Neural cell (in vitro differentiated cells): Measurements from ENCODE around the gene SLC25A26. TPM values are rescaled to one million over a fixed set of nuclear protein-coding genes. Genes with fewer than 3 reads are reported as not detected.

Source experiments
- H2AFZ ChIP-seq: fragments of 200-600, 300-800 bp; sonication (generic), shearing (Covaris generic); 2 replicates; pipeline ENCODE4 v1.6.0; 2014; ENCODE audit warnings: low read depth, mild to moderate bottlenecking, antibody characterized with exemption, low read length, moderate library complexity
- H3F3A ChIP-seq: fragments of 200-600 bp; shearing (Covaris generic); 2 replicates; pipeline ENCODE4 v1.6.1; 2016; ENCODE audit warnings: mild to moderate bottlenecking, moderate library complexity, mixed read lengths, antibody characterized with exemption, low read length; ENCODE audit not compliant: insufficient read depth, poor library complexity, severe bottlenecking
- H3K27ac ChIP-seq: fragments of 200-600, 300-800 bp; sonication (generic), shearing (Covaris generic); 2 replicates; pipeline ENCODE4 v1.5.1; 2014; ENCODE audit warnings: mild to moderate bottlenecking, low read length, moderate library complexity
- H3K27me3 ChIP-seq: fragments of 300-800, 200-600 bp; sonication (generic), shearing (Covaris generic); 2 replicates; pipeline ENCODE4 v1.6.0; 2014; ENCODE audit warnings: mild to moderate bottlenecking, low read depth, low read length, moderate library complexity; ENCODE audit not compliant: insufficient read depth
- H3K36me3 ChIP-seq: fragments of 300-800, 200-600 bp; sonication (generic), shearing (Covaris generic); 2 replicates; pipeline ENCODE4 v1.5.1; 2014; ENCODE audit warnings: mild to moderate bottlenecking, antibody characterized with exemption, low read length, moderate library complexity; ENCODE audit not compliant: insufficient read depth
- H3K4me2 ChIP-seq: fragments of 300-800, 200-600 bp; sonication (generic), shearing (Covaris generic); 2 replicates; pipeline ENCODE4 v1.6.0; 2014; ENCODE audit warnings: mild to moderate bottlenecking, low read length
- H3K4me3 ChIP-seq: fragments of 300-800, 200-600 bp; sonication (generic), shearing (Covaris generic); 2 replicates; pipeline ENCODE4 v1.5.1; 2014; ENCODE audit warnings: mild to moderate bottlenecking, low read length, moderate library complexity
- H3K79me2 ChIP-seq: fragments of 200-600 bp; shearing (Covaris generic); replicated peaks from 2 replicates; pipeline ENCODE4 v1.6.0; 2014; ENCODE audit warnings: mild to moderate bottlenecking, low read length, moderate library complexity; ENCODE audit not compliant: insufficient read depth
- H3K9ac ChIP-seq: fragments of 300-800, 200-600 bp; sonication (generic), shearing (Covaris generic); 2 replicates; pipeline ENCODE4 v1.6.1; 2016; ENCODE audit warnings: mild to moderate bottlenecking, low read length, mixed read lengths
- H3K9me2 ChIP-seq: fragments of 200-600 bp; shearing (Covaris generic); 2 replicates; pipeline ENCODE4 v1.6.1; 2016; ENCODE audit warnings: mild to moderate bottlenecking, low read length, mixed read lengths; ENCODE audit not compliant: insufficient read depth
- H3K9me3 ChIP-seq: fragments of 200-600, 300-800 bp; sonication (generic), shearing (Covaris generic); 2 replicates; pipeline ENCODE4 v1.6.1; 2016; ENCODE audit warnings: mild to moderate bottlenecking, mixed run types, low read length, moderate library complexity, mixed read lengths
- H4K20me1 ChIP-seq: fragments of 200-600 bp; shearing (Covaris generic); 2 replicates; pipeline ENCODE4 v1.6.1; 2016; ENCODE audit warnings: mild to moderate bottlenecking, mixed run types; ENCODE audit not compliant: insufficient read depth
- CTCF ChIP-seq: fragments of 450-650 bp; IDR thresholded peaks from 2 replicates; pipeline ENCODE4 v1.5.1; 2014; ENCODE audit warnings: antibody characterized with exemption, mild to moderate bottlenecking, moderate library complexity; ENCODE audit not compliant: poor library complexity, severe bottlenecking
- EP300 ChIP-seq: fragments of 450-650 bp; conservative IDR thresholded peaks from 2 replicates; pipeline ENCODE4 v1.6.1; 2014; ENCODE audit warnings: antibody characterized with exemption, mild to moderate bottlenecking, moderate library complexity; ENCODE audit not compliant: poor library complexity, severe bottlenecking
- EZH2 ChIP-seq: fragments of 200-600, 300-800 bp; shearing (Covaris generic), sonication (generic); IDR thresholded peaks from 2 replicates; pipeline ENCODE4 v1.6.1; 2014; ENCODE audit warnings: antibody characterized with exemption, low read length, borderline replicate concordance, mild to moderate bottlenecking; ENCODE audit not compliant: insufficient read depth, poor library complexity, severe bottlenecking
- MXI1 ChIP-seq: fragments of 450-650 bp; conservative IDR thresholded peaks from 2 replicates; pipeline ENCODE4 v1.6.1; 2014; ENCODE audit warnings: antibody characterized with exemption, mild to moderate bottlenecking; ENCODE audit not compliant: poor library complexity, severe bottlenecking
- POLR2AphosphoS5 ChIP-seq: IDR thresholded peaks from 2 replicates; pipeline ENCODE4 v1.6.1; 2012
- RAD21 ChIP-seq: fragments of 450-650 bp; conservative IDR thresholded peaks from 2 replicates; pipeline ENCODE4 v1.6.1; 2014; ENCODE audit warnings: antibody characterized with exemption, mild to moderate bottlenecking, moderate library complexity
- SMC3 ChIP-seq: fragments of 450-650 bp; conservative IDR thresholded peaks from 2 replicates; pipeline ENCODE4 v1.6.1; 2014; ENCODE audit warnings: antibody characterized with exemption, mild to moderate bottlenecking, moderate library complexity; ENCODE audit not compliant: poor library complexity
- TAF1 ChIP-seq: IDR thresholded peaks from 2 replicates; pipeline ENCODE4 v1.6.1; 2012; ENCODE audit warnings: low read depth
- polyA plus RNA-seq: library from polyadenylated mRNA; depleted of rRNA; stranded (reverse); fragments of >200 nt; gene quantifications from 2 replicates; pipeline ENCODE4 v1.2.3, GENCODE V29; 2014
- TF ChIP-seq, protein P1 (sequence below): IDR thresholded peaks from 2 replicates; pipeline ENCODE4 v1.6.1; 2012; ENCODE audit warnings: borderline replicate concordance

Gene SLC25A26
- polyA plus RNA-seq, 1 donor from 2014 or later: 21.0 TPM

GRCh38 chr3:66383998-66384745 lies 163.4 kb downstream of the SLC25A26 start:
- H4K20me1 ChIP-seq: no peaks in the 10 kb centered on the region
- no peak overlapping the region for H3K4me3 ChIP-seq
- no peaks in the 10 kb centered on the region for H3F3A ChIP-seq
- no peak overlapping the region for H3K9ac ChIP-seq
- TF ChIP-seq EZH2 (no peak), SMC3 (no peak), EP300 (no peak), TAF1 (no peak), CTCF (no peak), RAD21 (no peak), MXI1 (no peak), POLR2AphosphoS5 (no peak)
- TF ChIP-seq, protein P1, sequence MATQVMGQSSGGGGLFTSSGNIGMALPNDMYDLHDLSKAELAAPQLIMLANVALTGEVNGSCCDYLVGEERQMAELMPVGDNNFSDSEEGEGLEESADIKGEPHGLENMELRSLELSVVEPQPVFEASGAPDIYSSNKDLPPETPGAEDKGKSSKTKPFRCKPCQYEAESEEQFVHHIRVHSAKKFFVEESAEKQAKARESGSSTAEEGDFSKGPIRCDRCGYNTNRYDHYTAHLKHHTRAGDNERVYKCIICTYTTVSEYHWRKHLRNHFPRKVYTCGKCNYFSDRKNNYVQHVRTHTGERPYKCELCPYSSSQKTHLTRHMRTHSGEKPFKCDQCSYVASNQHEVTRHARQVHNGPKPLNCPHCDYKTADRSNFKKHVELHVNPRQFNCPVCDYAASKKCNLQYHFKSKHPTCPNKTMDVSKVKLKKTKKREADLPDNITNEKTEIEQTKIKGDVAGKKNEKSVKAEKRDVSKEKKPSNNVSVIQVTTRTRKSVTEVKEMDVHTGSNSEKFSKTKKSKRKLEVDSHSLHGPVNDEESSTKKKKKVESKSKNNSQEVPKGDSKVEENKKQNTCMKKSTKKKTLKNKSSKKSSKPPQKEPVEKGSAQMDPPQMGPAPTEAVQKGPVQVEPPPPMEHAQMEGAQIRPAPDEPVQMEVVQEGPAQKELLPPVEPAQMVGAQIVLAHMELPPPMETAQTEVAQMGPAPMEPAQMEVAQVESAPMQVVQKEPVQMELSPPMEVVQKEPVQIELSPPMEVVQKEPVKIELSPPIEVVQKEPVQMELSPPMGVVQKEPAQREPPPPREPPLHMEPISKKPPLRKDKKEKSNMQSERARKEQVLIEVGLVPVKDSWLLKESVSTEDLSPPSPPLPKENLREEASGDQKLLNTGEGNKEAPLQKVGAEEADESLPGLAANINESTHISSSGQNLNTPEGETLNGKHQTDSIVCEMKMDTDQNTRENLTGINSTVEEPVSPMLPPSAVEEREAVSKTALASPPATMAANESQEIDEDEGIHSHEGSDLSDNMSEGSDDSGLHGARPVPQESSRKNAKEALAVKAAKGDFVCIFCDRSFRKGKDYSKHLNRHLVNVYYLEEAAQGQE: no peak
- H3K27me3 ChIP-seq: no peaks in the 10 kb centered on the region
- no peak overlapping the region for H2AFZ ChIP-seq
- no peak overlapping the region for H3K27ac ChIP-seq
- no peaks in the 10 kb centered on the region for H3K9me2 ChIP-seq
- H3K4me2 ChIP-seq: no peak overlapping the region
- H3K36me3 ChIP-seq: peaks cover 6% of the 10 kb centered on the region
- H3K79me2 ChIP-seq: no peaks in the 10 kb centered on the region
- H3K9me3 ChIP-seq: no peaks in the 10 kb centered on the region

GRCh38 chr3:66385066-66385465 lies 164.3 kb downstream of the SLC25A26 start:
- Histone ChIP-seq H3K27ac (no peak overlapping the region), H3K9ac (no peak overlapping the region), H3F3A (no peaks in the 10 kb centered on the region), H3K9me2 (no peaks in the 10 kb centered on the region), H3K36me3 (peaks cover 6% of the 10 kb centered on the region), H2AFZ (no peak overlapping the region), H3K9me3 (no peaks in the 10 kb centered on the region), H3K4me2 (no peak overlapping the region), H3K79me2 (no peaks in the 10 kb centered on the region), H3K27me3 (no peaks in the 10 kb centered on the region), H3K4me3 (no peak overlapping the region), H4K20me1 (no peaks in the 10 kb centered on the region)
- TF ChIP-seq EZH2 (no peak), TAF1 (no peak), SMC3 (no peak), EP300 (no peak), CTCF (no peak), POLR2AphosphoS5 (no peak), RAD21 (no peak), MXI1 (no peak)
- TF ChIP-seq, protein P1: no peak
